SHP77 (cell line): ENCODE results near the gene RPL36.

Source experiments
- DNase-seq, 2 experiments: peaks; one replicate each; lab custom pipeline; 2025; lab: John Stamatoyannopoulos, UW

The RPL36 gene

GRCh38 chr19:5690125-5690954, at the start of gene RPL36:
Gene RPL36 (plus strand): TSS chr19:5690295. CDS start chr19:5690508, 213 bp downstream.
- peak; percentile 91 to 92 for DNase-seq

- no peak for DNase-seq
Measured at GRCh38 chr19:5641171-5641570, 48.9 kb upstream of the RPL36 start.

- DNase-seq = no peak
Measured at GRCh38 chr19:5642204-5642603, 47.9 kb upstream of the RPL36 start.

GRCh38 chr19:5643060-5643459, 47.0 kb upstream of the RPL36 start:
- no peak for DNase-seq

- DNase-seq = no peak
Measured at GRCh38 chr19:5644037-5644436, 46.1 kb upstream of the RPL36 start.

- no peak for DNase-seq
Measured at GRCh38 chr19:5645409-5645808, 44.7 kb upstream of the RPL36 start.

- no peak for DNase-seq
Measured at GRCh38 chr19:5646703-5647102, 43.4 kb upstream of the RPL36 start.

GRCh38 chr19:5648464-5648863, 41.6 kb upstream of the RPL36 start:
- no peak for DNase-seq

- no peak for DNase-seq
Measured at GRCh38 chr19:5651361-5651760, 38.7 kb upstream of the RPL36 start.

GRCh38 chr19:5652261-5652660, 37.8 kb upstream of the RPL36 start:
- no peak for DNase-seq

GRCh38 chr19:5654931-5655330, 35.2 kb upstream of the RPL36 start:
- DNase-seq = no peak

- no peak for DNase-seq
Measured at GRCh38 chr19:5655412-5655811, 34.7 kb upstream of the RPL36 start.

- DNase-seq = no peak
Measured at GRCh38 chr19:5661483-5661882, 28.6 kb upstream of the RPL36 start.

- no peak for DNase-seq
Measured at GRCh38 chr19:5663904-5664303, 26.2 kb upstream of the RPL36 start.

GRCh38 chr19:5664515-5664914, 25.6 kb upstream of the RPL36 start:
- DNase-seq = no peak

- DNase-seq = no peak
Measured at GRCh38 chr19:5665781-5666513, 24.1 kb upstream of the RPL36 start.

GRCh38 chr19:5666921-5667610, 23.0 kb upstream of the RPL36 start:
- DNase-seq = no peak

- DNase-seq = no peak
Measured at GRCh38 chr19:5667751-5668271, 22.3 kb upstream of the RPL36 start.

- no peak for DNase-seq
Measured at GRCh38 chr19:5669212-5669611, 20.9 kb upstream of the RPL36 start.

GRCh38 chr19:5671600-5671999, 18.5 kb upstream of the RPL36 start:
- no peak for DNase-seq

- no peak for DNase-seq
Measured at GRCh38 chr19:5672708-5673459, 17.2 kb upstream of the RPL36 start.

GRCh38 chr19:5673752-5674151, 16.3 kb upstream of the RPL36 start:
- DNase-seq = no peak
